HG02840 (cell line): ENCODE measurements around the gene FAM20C.

Experiments used
- ATAC-seq: cut with Tn5 transposase; IDR thresholded peaks from one replicate; pipeline ENCODE4 v1.9.1; 2021; ENCODE audit warnings: mild to moderate bottlenecking, moderate library complexity, moderate number of reproducible peaks; ENCODE audit not compliant: unreplicated experiment, low FRiP score

Gene FAM20C

GRCh38 chr7:221978-222715 is 29.8 kb downstream of the FAM20C start:
- no peak for ATAC-seq

- ATAC-seq, result no peak
Measured at GRCh38 chr7:222716-223041, 30.3 kb downstream of the FAM20C start.

- no peak for ATAC-seq
Measured at GRCh38 chr7:223118-223800, 30.9 kb downstream of the FAM20C start.

GRCh38 chr7:223861-224260 is 31.5 kb downstream of the FAM20C start:
- ATAC-seq, result no peak

- no peak for ATAC-seq
Measured at GRCh38 chr7:226281-226895, 34.0 kb downstream of the FAM20C start.

- ATAC-seq, result no peak
Measured at GRCh38 chr7:227926-228325, 35.6 kb downstream of the FAM20C start.

- no peak for ATAC-seq
Measured at GRCh38 chr7:228610-229009, 36.2 kb downstream of the FAM20C start.

- ATAC-seq, result no peak
Measured at GRCh38 chr7:229184-229964, 37.0 kb downstream of the FAM20C start.

- no peak for ATAC-seq
Measured at GRCh38 chr7:230274-230673, 37.9 kb downstream of the FAM20C start.

GRCh38 chr7:231030-231857 is 38.9 kb downstream of the FAM20C start:
- no peak for ATAC-seq

GRCh38 chr7:231858-232246 is 39.5 kb downstream of the FAM20C start:
- ATAC-seq, result no peak

- ATAC-seq, result no peak
Measured at GRCh38 chr7:232410-233248, 40.3 kb downstream of the FAM20C start.

- no peak for ATAC-seq
Measured at GRCh38 chr7:233249-234035, 41.1 kb downstream of the FAM20C start.

- no peak for ATAC-seq
Measured at GRCh38 chr7:234051-234707, 41.8 kb downstream of the FAM20C start.

- no peak for ATAC-seq
Measured at GRCh38 chr7:234708-235553, 42.6 kb downstream of the FAM20C start.

- ATAC-seq, result no peak
Measured at GRCh38 chr7:235576-236395, 43.4 kb downstream of the FAM20C start.
